Activated naive CD4-positive, alpha-beta T cell (primary cell): Measurements from ENCODE around the gene CATSPERD.
"Not testable (repeated sequence)": the region's sequence is repeated elsewhere in the genome, so short reads cannot be mapped to it uniquely, and the experiment has no call there.

Experiments used
- DNase-seq, 4 experiments: peaks; one replicate each; lab custom pipeline; 2025; lab: John Stamatoyannopoulos, UW

CATSPERD gene

GRCh38 chr19:5742051-5742450 is 21.6 kb downstream of the CATSPERD start:
- DNase-seq = no peak

GRCh38 chr19:5743630-5744029 is 23.2 kb downstream of the CATSPERD start:
- DNase-seq = no peak

- DNase-seq = not testable (repeated sequence)
These were observed 24.6 kb downstream of the CATSPERD start for GRCh38 chr19:5744999-5745398.

GRCh38 chr19:5748920-5749319 is 28.5 kb downstream of the CATSPERD start:
- not testable (repeated sequence) for DNase-seq

- no peak for DNase-seq
These were observed 29.1 kb downstream of the CATSPERD start for GRCh38 chr19:5749505-5749904.

- no peak for DNase-seq
These were observed 31.3 kb downstream of the CATSPERD start for GRCh38 chr19:5751709-5752108.

- no peak for DNase-seq
These were observed 33.3 kb downstream of the CATSPERD start for GRCh38 chr19:5753743-5754142.

GRCh38 chr19:5762608-5763217 is 42.3 kb downstream of the CATSPERD start:
- DNase-seq = no peak

- DNase-seq = no peak
These were observed 44.8 kb downstream of the CATSPERD start for GRCh38 chr19:5765220-5765619.

- no peak for DNase-seq
These were observed 47.5 kb downstream of the CATSPERD start for GRCh38 chr19:5767949-5768348.

GRCh38 chr19:5772416-5772815 is 52.0 kb downstream of the CATSPERD start:
- no peak for DNase-seq

GRCh38 chr19:5773276-5773675 is 52.8 kb downstream of the CATSPERD start:
- DNase-seq = no peak

GRCh38 chr19:5774921-5775320 is 54.5 kb downstream of the CATSPERD start:
- DNase-seq = no peak

- no peak for DNase-seq
These were observed 55.4 kb downstream of the CATSPERD start for GRCh38 chr19:5775668-5776309.

- DNase-seq = no peak
These were observed 58.0 kb downstream of the CATSPERD start for GRCh38 chr19:5778402-5778801.

GRCh38 chr19:5780916-5781315 is 60.5 kb downstream of the CATSPERD start:
- not testable (repeated sequence) for DNase-seq

GRCh38 chr19:5782322-5782721 is 61.9 kb downstream of the CATSPERD start:
- no peak for DNase-seq

- DNase-seq = no peak
These were observed 62.8 kb downstream of the CATSPERD start for GRCh38 chr19:5782945-5783919.

- DNase-seq = no peak
These were observed 64.2 kb downstream of the CATSPERD start, which contains the start of gene PRR22 for GRCh38 chr19:5784581-5785147. PRR22 (minus strand) TSS chr19:5784746; CDS start chr19:5784660, 86 bp downstream.

GRCh38 chr19:5785423-5785822 is 65.0 kb downstream of the CATSPERD start:
- DNase-seq = no peak

GRCh38 chr19:5786593-5787408 is 66.4 kb downstream of the CATSPERD start:
- DNase-seq = no peak
